ENCODE measurements around the gene SERGEF.

SERGEF gene

GRCh38 chr11:17760102-17761029 is 252.5 kb downstream of the SERGEF start:
- no peak overlapping the region for H3K4me3 ChIP-seq (ENCODE audit: low read depth, low read length)

DNA sequence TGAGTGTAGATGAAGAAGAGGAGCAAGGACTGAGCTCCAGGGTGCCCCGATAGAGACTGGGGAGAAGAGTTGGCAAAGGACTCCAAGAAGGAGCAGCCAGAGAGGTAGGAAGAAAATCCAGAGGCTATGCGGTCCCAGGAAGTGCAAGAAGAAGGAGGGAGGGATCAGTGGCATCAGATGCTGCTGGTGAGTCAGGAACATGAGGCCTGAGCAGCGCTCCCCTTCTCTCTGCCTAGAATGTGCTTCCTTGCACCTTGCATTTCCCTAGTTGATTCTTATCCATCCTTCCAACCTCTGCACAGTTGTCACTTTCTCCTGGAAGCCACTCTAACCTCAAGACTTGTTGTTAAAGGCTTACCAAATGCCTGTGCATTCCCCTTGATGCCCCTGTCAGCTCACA is 257.0 kb downstream of the SERGEF start:
- no peak overlapping the region for H3K4me3 ChIP-seq (ENCODE audit: low read depth, low read length)

DNA sequence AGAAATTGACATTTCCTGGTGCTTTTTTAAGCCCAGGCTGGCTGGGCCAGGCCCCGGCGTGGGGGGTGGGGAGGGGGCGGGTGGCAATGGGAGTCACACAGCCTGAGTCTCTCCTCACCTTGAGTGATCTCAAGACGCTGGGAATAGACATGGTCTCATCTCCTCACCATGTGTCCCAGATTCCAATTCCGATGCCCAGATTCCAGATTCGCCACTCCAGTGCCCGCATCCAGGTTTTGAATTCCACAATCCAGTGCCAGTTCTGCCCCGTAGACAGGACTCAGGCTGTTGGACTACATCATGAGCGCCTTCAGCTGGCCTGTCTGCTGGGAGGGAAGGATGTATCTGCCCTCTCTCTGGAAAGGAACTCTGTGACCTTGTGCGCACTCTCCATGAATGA is 259.2 kb downstream of the SERGEF start:
- no peak overlapping the region for H3K4me3 ChIP-seq (ENCODE audit: low read depth, low read length)

DNA sequence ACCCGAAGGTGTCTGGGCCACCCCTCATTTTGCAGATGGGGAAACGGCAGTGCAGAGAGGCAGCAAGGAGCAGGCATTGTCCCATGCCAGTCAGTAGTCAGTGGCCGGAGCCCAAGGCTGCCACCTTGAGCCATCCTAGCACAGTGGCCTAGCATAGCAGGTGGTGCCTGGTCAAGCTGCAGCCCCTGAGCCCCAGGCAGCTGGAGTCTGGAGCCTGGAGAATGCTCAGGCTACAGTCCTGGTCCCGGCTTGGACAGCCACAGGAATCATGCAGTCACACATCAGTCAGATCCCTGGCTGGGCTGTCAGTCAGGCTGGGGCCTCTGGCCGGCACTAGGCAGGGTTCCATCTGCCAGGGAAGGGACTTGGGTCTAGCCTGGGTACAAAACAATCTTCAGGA is 259.7 kb downstream of the SERGEF start:
- H3K4me3 ChIP-seq (ENCODE audit: low read depth, low read length), result no peak overlapping the region

DNA sequence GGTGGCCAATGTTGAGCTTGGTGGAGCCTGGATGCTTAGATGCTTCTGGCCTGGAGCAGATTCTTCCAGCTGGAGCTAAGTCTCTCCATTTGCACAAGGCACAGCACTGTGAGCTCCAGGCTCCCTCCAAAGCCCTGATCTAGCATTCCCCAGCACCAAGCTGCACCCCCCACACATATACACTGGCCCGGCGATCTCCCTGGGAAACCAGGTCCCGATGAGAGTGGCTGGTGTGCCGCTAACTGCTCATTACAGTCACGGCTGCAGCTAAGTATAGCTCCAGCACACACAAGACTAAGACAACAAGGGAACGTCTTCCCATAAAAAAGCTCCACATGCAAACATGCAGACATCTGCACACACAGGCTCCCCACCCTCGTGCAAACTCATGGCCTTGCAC is 260.7 kb downstream of the SERGEF start:
- no peak overlapping the region for H3K4me3 ChIP-seq (ENCODE audit: low read depth, low read length)

- no peak overlapping the region for H3K4me3 ChIP-seq (ENCODE audit: low read depth, low read length)
These were observed 261.3 kb downstream of the SERGEF start for GRCh38 chr11:17751558-17751957.

GRCh38 chr11:17750801-17751165 is 262.1 kb downstream of the SERGEF start:
- H3K4me3 ChIP-seq (ENCODE audit: low read depth, low read length), result no peak overlapping the region

DNA sequence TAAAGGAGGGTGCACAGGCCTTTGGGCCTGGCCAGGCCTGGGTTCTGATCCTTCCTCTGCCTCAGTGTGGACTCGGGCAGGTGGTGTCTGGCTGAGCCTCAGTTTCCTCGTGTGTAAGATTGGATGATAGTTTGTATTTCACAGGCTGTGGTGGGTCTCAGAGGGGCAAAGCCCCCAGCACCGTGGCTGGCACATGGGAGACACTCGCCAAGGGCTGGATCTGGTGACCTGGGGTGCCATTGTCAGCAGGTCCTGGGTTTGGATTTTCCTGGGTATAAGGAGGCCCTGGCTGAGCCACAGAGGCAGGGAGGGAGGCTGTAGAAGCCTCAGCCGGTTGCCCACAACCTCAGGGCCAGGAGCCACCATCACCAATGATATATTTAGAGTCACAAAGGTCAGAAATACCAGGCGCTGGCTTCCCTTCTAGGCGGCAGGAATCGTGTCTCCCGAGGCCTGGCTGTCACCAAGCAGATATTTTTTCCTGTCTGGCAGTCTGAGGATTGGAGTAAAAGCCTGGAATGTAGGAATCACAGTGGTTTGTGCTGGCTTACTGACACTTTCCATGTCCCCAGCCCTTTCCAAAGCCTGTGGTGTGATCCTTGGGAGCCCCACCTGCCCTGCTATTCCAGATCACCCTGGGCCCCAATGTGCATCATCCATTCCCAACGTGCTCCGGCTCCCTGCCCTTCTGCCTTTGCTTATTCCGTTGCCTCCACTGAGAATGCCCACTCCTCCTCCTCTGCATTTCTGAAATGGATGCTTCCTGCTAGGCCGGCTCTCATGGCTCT is 262.6 kb downstream of the SERGEF start:
- H3K4me3 ChIP-seq (ENCODE audit: low read depth, low read length), result no peak overlapping the region

DNA sequence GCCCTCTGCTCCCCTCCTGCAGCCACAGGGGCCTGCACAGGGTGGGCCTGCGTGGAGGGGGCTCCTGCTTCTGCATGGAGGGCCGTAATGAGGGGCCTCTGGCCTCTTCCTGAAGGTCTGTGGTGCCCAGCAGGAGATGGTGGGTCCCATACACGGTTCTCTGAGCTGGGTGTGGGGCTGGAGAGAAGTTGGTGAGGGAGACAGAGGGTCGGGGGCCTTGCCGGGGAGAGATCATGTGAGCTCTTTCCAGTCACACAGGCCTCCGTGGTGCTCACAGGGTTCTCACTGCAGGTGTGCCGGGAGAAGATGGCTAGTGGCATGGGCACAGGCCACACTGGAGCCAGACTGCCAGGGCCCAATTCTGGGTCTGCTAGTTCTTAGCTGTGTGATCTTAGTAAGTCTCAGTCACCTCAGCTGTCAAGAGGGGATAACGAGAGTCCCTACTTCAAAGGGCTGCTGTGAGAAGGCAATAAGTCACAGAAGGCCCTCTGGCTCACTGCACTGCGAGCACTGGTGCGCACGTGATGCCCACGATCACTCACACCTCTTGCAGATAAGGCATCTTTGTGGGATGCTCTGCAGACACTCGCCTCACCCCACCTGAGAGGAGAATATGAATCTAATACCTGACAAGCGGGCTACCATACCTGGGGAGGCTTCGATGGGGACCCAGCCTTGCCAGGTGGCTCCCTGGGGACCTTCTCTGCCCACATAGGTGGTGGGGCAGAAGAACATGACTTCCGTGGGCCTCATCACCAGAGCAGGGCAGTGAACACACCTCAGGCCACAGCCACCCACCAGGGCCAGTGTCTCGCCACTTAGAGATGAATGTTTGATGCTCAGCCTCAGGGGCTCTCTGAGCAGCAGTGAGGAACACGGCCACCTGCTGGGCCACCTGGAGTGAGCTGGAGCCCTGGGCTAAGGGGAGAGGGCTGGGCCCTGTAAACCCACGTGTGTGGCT is 263.8 kb downstream of the SERGEF start:
- H3K4me3 ChIP-seq (ENCODE audit: low read depth, low read length), result no peak overlapping the region

- H3K4me3 ChIP-seq (ENCODE audit: low read depth, low read length), result no peak overlapping the region
These were observed 264.8 kb downstream of the SERGEF start for GRCh38 chr11:17748044-17748443.

DNA sequence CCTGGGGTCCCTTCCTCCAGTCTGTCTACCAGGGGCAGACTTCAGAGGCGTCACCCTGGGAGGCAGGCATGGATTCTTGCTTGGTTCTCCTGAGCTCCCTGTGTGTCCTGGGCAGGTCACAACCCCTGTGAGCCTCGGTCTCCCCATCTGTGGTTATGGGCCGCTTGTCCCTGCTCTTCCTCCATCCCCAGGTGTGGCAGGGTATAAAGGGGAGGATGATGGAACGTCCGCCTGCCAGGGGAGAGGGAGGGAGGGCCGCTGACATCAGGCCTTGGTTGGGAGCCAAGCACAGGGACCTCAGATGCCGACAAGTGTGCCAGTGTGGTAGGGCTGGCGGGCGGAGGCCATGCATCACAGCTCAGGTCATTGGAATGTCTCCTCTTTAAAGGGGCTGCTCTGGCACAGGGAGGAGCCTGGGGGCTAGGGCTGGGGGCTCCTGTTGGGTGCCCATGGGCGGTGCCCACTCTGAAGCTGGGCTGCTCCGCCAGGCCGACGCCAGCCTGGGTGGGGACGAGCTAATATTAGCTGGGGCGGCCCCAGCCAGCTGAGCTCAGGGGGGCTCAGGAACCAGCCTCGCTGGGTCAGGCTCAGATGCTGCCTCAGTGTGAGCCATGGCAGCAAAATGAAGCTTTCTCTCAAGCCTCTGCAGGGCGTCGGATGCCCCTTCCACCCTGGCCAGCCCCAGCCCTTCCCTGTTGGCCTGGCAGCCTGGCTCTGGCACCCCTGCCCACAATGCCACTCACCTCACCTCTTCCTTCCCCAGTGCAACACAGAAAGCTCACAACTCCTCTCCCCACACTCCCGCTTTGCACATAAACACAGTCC is 265.5 kb downstream of the SERGEF start:
- H3K4me3 ChIP-seq (ENCODE audit: low read depth, low read length), result no peak overlapping the region

- H3K4me3 ChIP-seq (ENCODE audit: low read depth, low read length), result no peak overlapping the region
These were observed 266.8 kb downstream of the SERGEF start for GRCh38 chr11:17746096-17746495.

- no peak overlapping the region for H3K4me3 ChIP-seq (ENCODE audit: low read depth, low read length)
These were observed 267.6 kb downstream of the SERGEF start for GRCh38 chr11:17745023-17745772.

DNA sequence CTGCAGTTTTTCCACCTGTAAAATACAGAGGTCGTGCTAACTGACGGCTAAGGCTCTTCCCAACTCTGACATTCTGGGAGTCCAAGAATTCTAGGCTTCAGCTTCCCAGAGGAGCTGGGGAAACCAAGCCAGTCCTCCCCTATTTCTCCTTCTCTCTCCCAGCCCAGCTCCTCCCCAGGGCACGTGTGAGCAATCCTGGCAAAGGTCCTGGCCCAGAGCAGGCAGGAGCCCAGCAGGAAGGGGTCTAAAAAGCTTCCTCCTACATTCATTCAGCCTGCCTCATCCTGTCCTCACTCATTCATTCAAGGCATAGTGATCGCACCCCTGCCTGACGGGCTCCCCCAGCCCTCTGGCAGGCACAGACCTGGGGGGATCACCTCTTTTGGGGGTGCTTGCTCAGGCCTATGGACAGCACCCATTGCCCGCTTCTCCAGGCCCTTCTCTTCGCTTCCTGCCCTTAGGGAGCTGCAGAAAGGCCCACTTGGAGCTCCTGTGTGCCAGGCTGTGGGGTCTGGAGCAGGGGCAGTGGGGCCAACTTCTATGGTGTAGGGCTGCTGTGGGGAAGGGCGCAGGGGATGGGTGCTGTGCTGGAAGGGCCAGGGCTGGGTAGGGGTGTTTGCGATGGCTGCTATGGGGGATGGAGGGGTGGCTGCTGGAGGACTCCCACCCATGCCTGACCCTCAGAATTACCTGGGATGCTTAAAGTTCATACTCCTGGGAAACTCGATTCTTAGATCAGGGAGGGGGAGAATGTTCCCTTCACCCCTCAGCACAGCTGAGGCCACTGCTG is 268.5 kb downstream of the SERGEF start:
- H3K4me3 ChIP-seq (ENCODE audit: low read depth, low read length), result no peak overlapping the region

DNA sequence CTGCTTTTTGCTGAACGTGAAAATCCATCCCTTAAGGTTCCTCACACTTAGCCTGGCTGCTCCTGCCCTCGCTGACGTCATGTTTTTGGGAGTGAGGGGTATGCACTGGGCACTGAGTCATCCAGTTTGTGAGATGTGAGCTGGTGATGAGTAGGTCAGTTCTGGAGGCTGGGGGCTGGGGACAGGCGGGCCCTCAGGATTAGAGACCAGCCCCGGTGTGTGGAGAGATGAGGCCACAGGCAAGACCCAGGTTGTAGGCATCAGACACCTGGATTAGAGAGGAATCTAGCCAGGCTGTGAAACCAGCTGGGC is 269.1 kb downstream of the SERGEF start:
- H3K4me3 ChIP-seq (ENCODE audit: low read depth, low read length), result no peak overlapping the region

- no peak overlapping the region for H3K4me3 ChIP-seq (ENCODE audit: low read depth, low read length)
These were observed 269.6 kb downstream of the SERGEF start for GRCh38 chr11:17743026-17743807.

GRCh38 chr11:17742019-17742418 is 270.8 kb downstream of the SERGEF start:
- no peak overlapping the region for H3K4me3 ChIP-seq (ENCODE audit: low read depth, low read length)

- no peak overlapping the region for H3K4me3 ChIP-seq (ENCODE audit: low read depth, low read length)
These were observed 271.4 kb downstream of the SERGEF start for GRCh38 chr11:17741487-17741886.

Measured in iPS-11a (cell line).